ENCODE data around the gene PGM2.
"Not testable (repeated sequence)": the region's sequence is repeated elsewhere in the genome, so short reads cannot be mapped to it uniquely, and the experiment has no call there.

DNA sequence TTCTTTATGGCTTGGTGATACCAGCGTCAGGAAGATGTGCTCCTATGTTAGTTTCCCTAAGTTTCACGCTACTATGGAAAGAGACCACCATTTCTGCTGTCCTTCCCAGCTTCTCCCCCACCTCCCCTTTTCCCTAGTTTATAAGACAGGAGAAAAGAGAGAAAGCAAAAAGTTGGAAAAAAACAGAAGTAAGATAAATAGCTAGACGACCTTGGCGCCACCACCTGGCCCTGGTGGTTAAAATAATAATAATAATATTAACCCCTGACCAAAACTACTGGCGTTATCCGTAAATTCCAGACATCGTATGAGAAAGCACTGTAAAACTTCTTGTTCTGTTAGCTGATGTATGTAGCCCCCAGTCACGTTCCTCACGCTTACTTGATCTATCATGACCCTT, 985 bp upstream of the PGM2 start:
- not testable (repeated sequence) for TF ChIP-seq EZH2phosphoT487 (IDR thresholded peaks at IDR 0.05; ENCODE audit: insufficient read depth, low read depth); EZH2 (IDR thresholded peaks at IDR 0.05; ENCODE audit: insufficient read depth, poor library complexity, severe bottlenecking)
